ENCODE data around the gene FLYWCH2. TPM values are rescaled to one million over a fixed set of nuclear protein-coding genes. Genes with fewer than 3 reads are reported as not detected.
A peak's percentile ranks its signal among the peaks of the same experiment; 100 is the strongest.
"Not testable (repeated sequence)": the region's sequence is repeated elsewhere in the genome, so short reads cannot be mapped to it uniquely, and the experiment has no call there.

Gene FLYWCH2
- total RNA-seq, 1 experiment from 2014 or later, result 35.4 TPM

- no peak for DNase-seq
- no peak overlapping the region for H3K4me3 ChIP-seq
- peaks cover 14% of the 10 kb centered on the region; the same call in 1 of the 2 replicates for H3K4me1 ChIP-seq
- H3K27ac ChIP-seq, result no peak overlapping the region
- H3K27me3 ChIP-seq, result no peaks in the 10 kb centered on the region
- H3K36me3 ChIP-seq, result no peaks in the 10 kb centered on the region
- H3K9me3 ChIP-seq (replicated peaks), result no peaks in the 10 kb centered on the region
Observed at GRCh38 chr16:2894231-2894630, 11.2 kb downstream of the FLYWCH2 start.

DNA sequence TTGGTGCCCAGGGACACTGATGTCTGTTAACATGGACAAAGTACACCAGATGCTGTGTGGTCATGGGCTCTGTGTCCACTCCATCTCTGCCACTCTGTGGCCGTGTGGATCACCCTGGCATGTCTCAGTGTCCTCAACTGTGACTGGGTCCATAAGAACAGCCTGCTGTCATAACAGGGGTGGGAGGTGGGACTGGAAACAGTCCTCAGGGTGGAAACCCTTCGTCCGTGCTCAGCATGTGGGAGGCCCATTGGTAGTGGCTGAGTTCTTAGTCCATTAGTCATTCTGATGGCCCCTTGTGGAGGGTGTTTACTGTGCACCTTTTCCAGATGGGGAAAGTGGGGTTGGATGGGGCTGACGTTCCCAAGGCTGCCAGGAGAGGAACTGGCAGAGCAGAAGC, 12.8 kb downstream of the FLYWCH2 start:
- Histone ChIP-seq H3K4me3 (no peak overlapping the region), H3K36me3 (no peaks in the 10 kb centered on the region), H3K4me1 (peaks cover 11% of the 10 kb centered on the region; the same call in 1 of the 2 replicates), H3K9me3 (replicated peaks) (no peaks in the 10 kb centered on the region), H3K27me3 (no peaks in the 10 kb centered on the region), H3K27ac (no peak overlapping the region)
- no peak for DNase-seq

- Histone ChIP-seq H3K4me3 (no peak overlapping the region), H3K4me1 (peaks cover 7% of the 10 kb centered on the region; the same call in 1 of the 2 replicates), H3K27me3 (no peaks in the 10 kb centered on the region), H3K27ac (no peak overlapping the region), H3K9me3 (replicated peaks) (no peaks in the 10 kb centered on the region), H3K36me3 (no peaks in the 10 kb centered on the region)
- DNase-seq, result no peak
Observed at GRCh38 chr16:2896480-2897010, 13.5 kb downstream of the FLYWCH2 start.

DNA sequence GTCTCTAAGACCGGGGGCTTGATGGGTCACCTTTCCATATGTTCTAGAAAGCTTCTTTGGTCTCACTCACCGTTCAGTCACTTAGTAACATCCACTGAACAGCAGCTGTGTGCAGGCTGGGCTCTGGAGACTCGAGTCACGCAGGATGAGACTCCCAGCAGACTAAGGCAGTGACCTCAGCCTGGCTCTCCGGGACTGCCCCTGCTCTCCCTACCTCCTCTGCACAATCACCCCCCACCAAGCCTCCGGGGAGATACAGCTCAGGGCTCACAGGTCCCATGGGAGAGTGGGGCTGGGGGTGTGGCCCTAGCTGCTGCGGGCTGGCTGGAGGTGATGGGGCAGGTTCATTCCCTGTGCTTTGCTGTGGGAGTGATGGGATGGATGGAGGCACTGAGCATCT, 14.1 kb downstream of the FLYWCH2 start:
- Histone ChIP-seq H3K36me3 (no peaks in the 10 kb centered on the region), H3K4me1 (peaks cover 7% of the 10 kb centered on the region; the same call in 1 of the 2 replicates), H3K27me3 (no peaks in the 10 kb centered on the region), H3K4me3 (no peak overlapping the region), H3K9me3 (replicated peaks) (no peaks in the 10 kb centered on the region), H3K27ac (no peak overlapping the region)
- DNase-seq, result peak; percentile 26 to 30

DNA sequence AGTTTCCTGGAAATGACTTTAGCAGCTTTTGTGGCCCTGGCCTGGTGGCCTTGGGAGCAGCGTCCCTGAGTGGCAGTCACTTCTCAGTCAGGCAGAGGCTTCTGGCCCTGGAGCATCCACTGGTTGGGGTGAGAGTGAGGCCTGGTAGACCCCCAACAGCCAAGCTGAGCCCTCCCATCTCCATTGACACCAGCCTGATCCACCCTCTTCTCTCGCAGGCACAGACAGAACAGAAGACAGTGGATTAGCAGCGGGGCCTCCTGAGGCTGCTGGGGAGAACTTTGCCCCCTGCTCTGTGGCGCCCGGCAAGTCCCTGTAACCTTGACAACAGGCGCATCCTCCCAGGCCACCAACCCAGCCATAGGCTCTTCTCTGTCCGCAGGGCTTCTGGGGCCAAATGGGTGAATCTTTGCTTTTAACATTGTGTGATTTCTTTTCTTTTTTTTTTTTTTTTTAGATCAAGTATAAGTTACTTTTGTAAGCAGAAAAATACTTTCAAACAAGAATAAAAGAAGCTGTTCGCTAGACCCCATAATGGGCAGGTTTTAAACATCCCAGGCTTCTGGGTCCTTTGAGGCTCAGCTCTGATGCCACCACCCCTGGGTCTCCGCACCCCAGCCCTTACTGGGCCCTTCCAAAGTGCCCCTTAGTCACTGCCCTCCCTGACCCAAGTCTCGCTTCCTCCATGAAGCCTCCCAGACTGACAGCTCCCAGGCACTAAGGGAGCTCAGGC, 16.0 kb downstream of the FLYWCH2 start:
- Histone ChIP-seq H3K36me3 (no peaks in the 10 kb centered on the region), H3K4me3 (no peak overlapping the region), H3K9me3 (replicated peaks) (no peaks in the 10 kb centered on the region), H3K27me3 (no peaks in the 10 kb centered on the region), H3K4me1 (peaks cover 7% of the 10 kb centered on the region; the same call in 1 of the 2 replicates), H3K27ac (no peak overlapping the region)
- DNase-seq, result no peak

GRCh38 chr16:2899564-2900072, 16.6 kb downstream of the FLYWCH2 start:
- Histone ChIP-seq H3K9me3 (replicated peaks) (no peaks in the 10 kb centered on the region), H3K4me1 (peaks cover 7% of the 10 kb centered on the region; the same call in 1 of the 2 replicates), H3K27ac (no peak overlapping the region), H3K36me3 (no peaks in the 10 kb centered on the region), H3K27me3 (no peaks in the 10 kb centered on the region), H3K4me3 (no peak overlapping the region)
- no peak for DNase-seq

- no peaks in the 10 kb centered on the region for H3K27me3 ChIP-seq
Observed at GRCh38 chr16:2900526-2901075, 17.6 kb downstream of the FLYWCH2 start.

DNA sequence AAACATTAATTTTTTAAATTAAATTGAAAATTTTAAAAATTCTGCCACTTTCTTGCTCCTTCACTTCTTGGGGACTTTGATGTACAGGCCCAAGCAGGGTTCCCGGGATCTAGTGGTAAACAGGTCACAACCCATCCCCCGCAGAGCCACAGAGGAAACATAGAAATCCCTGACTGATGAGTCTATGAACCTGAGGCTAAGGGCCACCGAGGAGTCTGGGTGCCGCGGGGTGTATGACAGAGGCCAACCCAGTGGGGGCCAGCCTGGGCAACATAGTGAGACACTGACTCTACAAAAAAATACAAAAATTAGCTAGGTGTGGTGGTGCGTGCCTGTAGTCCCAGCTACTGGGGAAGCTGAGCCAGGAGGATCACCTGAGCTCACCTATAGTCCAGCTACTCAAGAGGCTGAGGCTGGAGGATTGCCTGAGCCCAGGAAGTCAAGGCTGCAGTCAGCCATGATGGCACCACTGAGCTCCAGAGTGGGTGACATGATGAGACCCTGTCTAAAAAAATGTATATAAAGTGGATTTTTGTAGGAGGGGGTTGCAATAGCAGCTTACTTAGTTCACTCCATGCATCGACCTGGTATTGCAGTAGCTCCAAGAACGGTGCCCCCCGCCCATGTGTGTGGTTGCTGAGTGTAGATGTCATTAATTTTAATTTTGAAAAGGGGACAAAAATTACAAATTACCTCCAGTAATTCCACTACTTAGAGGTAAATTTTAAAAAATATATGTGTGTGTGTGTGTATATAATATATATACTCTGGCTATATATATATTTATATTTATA, 19.5 kb downstream of the FLYWCH2 start:
- Histone ChIP-seq H3K27me3 (no peaks in the 10 kb centered on the region), H3K9me3 (replicated peaks) (no peaks in the 10 kb centered on the region), H3K27ac (no peak overlapping the region), H3K36me3 (no peaks in the 10 kb centered on the region), H3K4me3 (no peak overlapping the region), H3K4me1 (peaks cover 7% of the 10 kb centered on the region)
- no peak for DNase-seq

More at GRCh38 chr16:2900526-2901075, 17.6 kb downstream of the FLYWCH2 start:
- Histone ChIP-seq H3K27ac (no peak overlapping the region), H3K36me3 (no peaks in the 10 kb centered on the region), H3K4me1 (peaks cover 7% of the 10 kb centered on the region; the same call in 1 of the 2 replicates), H3K9me3 (replicated peaks) (no peaks in the 10 kb centered on the region), H3K4me3 (no peak overlapping the region)
- DNase-seq, result no peak

DNA sequence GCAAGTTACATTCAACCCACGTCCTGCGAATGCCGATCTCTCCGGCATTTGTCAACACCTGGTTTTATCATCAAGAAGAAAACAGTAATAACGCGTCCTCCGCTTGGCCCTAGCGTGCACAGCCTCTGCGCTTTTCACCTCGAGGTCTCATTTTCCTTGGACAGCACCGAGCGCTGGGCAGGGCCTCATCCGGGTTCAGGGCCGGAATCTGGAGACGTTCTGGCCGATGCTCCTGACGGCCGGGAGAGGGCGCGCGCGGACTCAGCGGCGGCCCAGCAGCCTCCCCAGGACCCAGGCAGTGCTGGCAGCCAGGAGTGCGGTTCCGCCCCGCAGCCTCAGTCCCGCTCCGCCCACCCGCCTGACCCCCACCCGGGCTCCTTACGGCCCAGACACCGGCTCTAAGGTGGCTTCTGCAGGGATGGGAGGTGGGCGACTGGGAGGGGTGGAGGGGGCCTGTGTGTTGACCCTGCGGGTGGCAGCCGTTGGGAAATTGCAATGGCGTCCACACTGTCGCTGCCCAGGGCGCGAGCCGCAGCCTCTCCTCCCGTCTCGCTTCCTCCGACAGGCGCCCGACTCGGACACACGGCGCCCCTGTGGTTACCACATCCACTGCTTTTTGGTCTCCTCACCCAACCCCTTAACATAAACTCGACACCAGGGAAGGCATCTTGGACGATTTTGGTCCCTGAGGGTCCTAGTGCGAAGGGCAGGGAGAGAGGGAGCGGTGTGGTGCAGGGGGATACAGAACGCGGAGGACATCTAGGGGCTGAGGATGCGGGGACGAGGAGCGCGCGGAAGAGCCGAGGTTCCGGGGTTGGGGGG, 21.3 kb downstream of the FLYWCH2 start:
- Histone ChIP-seq H3K4me3 (peak overlapping the region; percentile 77), H3K27ac (peak overlapping the region; percentile 67), H3K27me3 (no peaks in the 10 kb centered on the region), H3K9me3 (replicated peaks) (no peaks in the 10 kb centered on the region), H3K36me3 (no peaks in the 10 kb centered on the region), H3K4me1 (peaks cover 4% of the 10 kb centered on the region; the same call in 1 of the 2 replicates)
- peak; percentile 77 to 86 for DNase-seq

- peak overlapping the region; percentile 67 for H3K27ac ChIP-seq
- no peaks in the 10 kb centered on the region for H3K27me3 ChIP-seq
- H3K36me3 ChIP-seq, result no peaks in the 10 kb centered on the region
- H3K9me3 ChIP-seq (replicated peaks), result no peaks in the 10 kb centered on the region
- peak overlapping the region; percentile 77 for H3K4me3 ChIP-seq
- H3K4me1 ChIP-seq, result peaks cover 4% of the 10 kb centered on the region; the same call in 1 of the 2 replicates
- DNase-seq, result no peak
Observed at GRCh38 chr16:2904922-2905240, 21.9 kb downstream of the FLYWCH2 start.

DNA sequence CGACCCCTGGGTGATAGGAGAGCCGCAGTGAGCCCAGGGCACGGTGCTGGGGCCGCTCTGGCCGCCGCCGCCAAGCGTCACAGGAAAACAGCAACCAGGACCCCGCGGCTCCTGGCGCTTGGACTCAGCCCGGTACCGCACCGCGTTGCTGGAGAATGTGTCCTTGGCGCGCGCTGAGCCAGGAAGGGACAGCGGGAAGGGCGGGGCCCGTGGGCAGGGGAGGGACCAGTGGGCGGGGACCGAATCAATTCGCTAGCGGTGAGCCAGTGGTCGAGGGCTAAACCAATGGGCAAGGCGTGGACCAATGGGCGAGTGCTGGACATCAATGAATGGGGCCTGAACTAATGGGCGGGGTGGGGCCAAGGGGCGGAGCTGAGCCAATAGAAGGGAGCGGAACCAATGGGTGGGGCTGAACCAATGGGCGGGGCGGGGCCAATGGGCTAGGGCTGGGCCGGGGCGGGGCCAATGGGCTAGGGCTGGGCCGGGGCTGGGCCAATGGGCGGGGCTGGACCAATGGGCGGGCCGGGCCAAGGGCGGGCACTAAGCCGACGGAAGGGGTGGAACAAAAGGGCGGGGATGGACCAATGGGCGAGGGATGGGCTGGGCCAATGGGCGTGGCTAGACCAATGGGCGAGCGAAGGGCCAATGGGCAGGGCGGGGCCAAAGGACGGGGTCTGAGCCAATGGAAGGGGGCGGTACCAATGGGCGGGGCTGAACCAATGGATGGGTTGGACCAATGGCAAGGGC, 22.4 kb downstream of the FLYWCH2 start:
- H3K9me3 ChIP-seq (replicated peaks), result no peaks in the 10 kb centered on the region
- H3K27me3 ChIP-seq, result no peaks in the 10 kb centered on the region
- H3K4me1 ChIP-seq, result peaks cover 4% of the 10 kb centered on the region; the same call in 1 of the 2 replicates
- peak overlapping the region; percentile 77 for H3K4me3 ChIP-seq
- peak overlapping the region; percentile 67 for H3K27ac ChIP-seq
- DNase-seq, result peak; percentile 99
- no peaks in the 10 kb centered on the region for H3K36me3 ChIP-seq

DNA sequence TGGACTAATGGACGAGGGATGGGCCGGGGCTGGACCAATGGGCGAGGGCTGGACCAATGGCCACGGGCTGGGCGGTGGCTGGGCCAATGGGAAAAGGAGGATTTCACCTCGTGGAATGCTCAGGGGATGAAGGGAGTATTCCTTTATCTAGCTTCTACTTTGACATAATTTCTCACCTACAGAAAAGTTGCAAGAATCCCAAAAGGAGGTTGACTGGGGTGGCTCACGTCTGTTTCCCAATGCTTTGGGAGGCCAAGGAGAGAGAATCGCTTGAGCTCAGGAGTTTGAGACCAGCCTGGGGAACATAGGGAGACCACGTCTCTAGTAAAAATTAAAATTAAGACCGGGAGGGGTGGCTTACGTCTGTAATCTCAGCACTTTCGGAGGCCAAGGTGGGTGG, 23.0 kb downstream of the FLYWCH2 start:
- H3K9me3 ChIP-seq (replicated peaks), result no peaks in the 10 kb centered on the region
- no peak overlapping the region for H3K4me3 ChIP-seq
- H3K27ac ChIP-seq, result no peak overlapping the region
- no peaks in the 10 kb centered on the region for H3K27me3 ChIP-seq
- no peaks in the 10 kb centered on the region for H3K36me3 ChIP-seq
- no peak for DNase-seq
- peaks cover 4% of the 10 kb centered on the region; the same call in 1 of the 2 replicates for H3K4me1 ChIP-seq

- H3K4me1 ChIP-seq; H3K36me3 ChIP-seq; H3K9me3 ChIP-seq (replicated peaks); H3K4me3 ChIP-seq; H3K27ac ChIP-seq; H3K27me3 ChIP-seq: not testable (repeated sequence)
- peak; percentile 52 to 56 for DNase-seq
Observed at GRCh38 chr16:2907084-2907753, 24.2 kb downstream of the FLYWCH2 start.
